ENCODE results near the gene PAK5.

DNA sequence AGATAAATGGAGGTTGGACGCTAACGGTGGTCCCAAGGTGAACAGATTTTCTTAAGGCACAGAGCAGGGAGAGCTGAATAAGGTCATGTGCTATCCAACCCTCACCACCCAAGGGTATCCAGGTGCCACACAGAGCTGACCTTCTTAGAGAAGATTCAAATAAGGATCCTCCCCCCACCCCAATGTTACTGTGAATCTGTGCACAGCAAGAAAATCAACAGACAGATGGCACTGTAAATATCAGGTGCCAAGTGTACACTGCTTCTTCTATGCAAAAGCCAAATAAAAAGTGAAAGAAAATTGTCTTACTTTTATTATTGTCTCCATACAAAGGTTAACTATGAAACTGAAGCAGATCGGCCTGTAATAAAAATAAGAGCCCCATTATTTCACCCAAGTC is 96.9 kb downstream of the PAK5 start:
- no peak for TF ChIP-seq GATA2 (IDR thresholded peaks at IDR 0.05; ENCODE audit: low read depth, low read length)
- no peak for TF ChIP-seq GATA3 (IDR thresholded peaks at IDR 0.05; ENCODE audit: low read depth, low read length)

Measured in SH-SY5Y (cell line).